T47D (cell line): ENCODE measurements around the gene RALGPS1.

Source experiments
- DNase-seq, 2 experiments: peaks; one replicate each; pipeline versions ENCODE4 v3.0.0 to v3.0.0-alpha.2; 2011 to 2012; ENCODE audit warnings: low read depth in 1 of 2, low spot score in 1 of 2
- JUND ChIP-seq: IDR thresholded peaks from 2 replicates; pipeline ENCODE4 v1.6.1; 2012; ENCODE audit warnings: low read depth
- in situ Hi-C: cut with HindIII; loops from 2 replicates; pipeline ENCODE4 v1.10.0; 2016; ENCODE audit warnings: low sequenced_read_pairs, low pct_unique_long_range_greater_than_20kb

Gene RALGPS1

GRCh38 chr9:127202461-127203169 lies 288.0 kb downstream of the RALGPS1 start:
- no peak for TF ChIP-seq JUND
- in situ Hi-C loops: no loop called here
- no peak for DNase-seq

- no peak for DNase-seq
- TF ChIP-seq JUND: no peak
- in situ Hi-C loops: no loop called here
Measured at GRCh38 chr9:127203681-127204327, 289.2 kb downstream of the RALGPS1 start.

GRCh38 chr9:127204771-127205470 lies 290.3 kb downstream of the RALGPS1 start:
- DNase-seq: peak in 1 of 2 experiments; percentile 36

GRCh38 chr9:127205952-127206351 lies 291.4 kb downstream of the RALGPS1 start:
- in situ Hi-C loops: no loop called here
- TF ChIP-seq JUND: no peak
- DNase-seq: no peak

More at GRCh38 chr9:127204771-127205470, 290.3 kb downstream of the RALGPS1 start:
- no peak for TF ChIP-seq JUND
- in situ Hi-C loops: no loop called here

- in situ Hi-C loops: no loop called here
- peak in 1 of 2 experiments; percentile 65 for DNase-seq
- TF ChIP-seq JUND: no peak
Measured at GRCh38 chr9:127206666-127207065, 292.1 kb downstream of the RALGPS1 start.

GRCh38 chr9:127207734-127208410 lies 293.3 kb downstream of the RALGPS1 start:
- DNase-seq: no peak
- in situ Hi-C loops: no loop called here
- no peak for TF ChIP-seq JUND

- no peak for DNase-seq
- in situ Hi-C loops: no loop called here
- no peak for TF ChIP-seq JUND
Measured at GRCh38 chr9:127208416-127208815, 293.8 kb downstream of the RALGPS1 start.

- TF ChIP-seq JUND: no peak
- in situ Hi-C loops: no loop called here
- no peak for DNase-seq
Measured at GRCh38 chr9:127209220-127209619, 294.6 kb downstream of the RALGPS1 start.

GRCh38 chr9:127209948-127210640 lies 295.5 kb downstream of the RALGPS1 start:
- no peak for TF ChIP-seq JUND
- DNase-seq: no peak
- in situ Hi-C loops: no loop called here

- TF ChIP-seq JUND: no peak
Measured at GRCh38 chr9:127210851-127211730, 296.5 kb downstream of the RALGPS1 start.

GRCh38 chr9:127211983-127212382 lies 297.4 kb downstream of the RALGPS1 start:
- DNase-seq: no peak
- in situ Hi-C loops: no loop called here
- no peak for TF ChIP-seq JUND

More at GRCh38 chr9:127210851-127211730, 296.5 kb downstream of the RALGPS1 start:
- DNase-seq: no peak
- in situ Hi-C loops: no loop called here
